Endodermal cell (in vitro differentiated cells): Measurements from ENCODE around the gene SLC4A1. TPM values are rescaled to one million over a fixed set of nuclear protein-coding genes. Genes with fewer than 3 reads are reported as not detected.

Experiments
- DNase-seq: peaks from one replicate; pipeline ENCODE4 v3.0.0-alpha.2; 2017
- H3K27ac ChIP-seq: 2 replicates; pipeline ENCODE4 v1.5.1; 2013; ENCODE audit warnings: mild to moderate bottlenecking, low read depth, low read length, moderate library complexity
- H3K27me3 ChIP-seq: 2 replicates; pipeline ENCODE4 v1.6.1; 2013; ENCODE audit warnings: mild to moderate bottlenecking, low read length, moderate library complexity; ENCODE audit not compliant: insufficient read depth, control insufficient read depth, poor library complexity, severe bottlenecking
- H3K36me3 ChIP-seq: 2 replicates; pipeline ENCODE4 v1.7.0; 2013; ENCODE audit warnings: mild to moderate bottlenecking, low read length, moderate library complexity; ENCODE audit not compliant: control insufficient read depth, insufficient read depth
- H3K4me1 ChIP-seq: one replicate; pipeline ENCODE4 v1.7.0; 2013; ENCODE audit warnings: low read length; ENCODE audit not compliant: control insufficient read depth, insufficient read depth
- H3K4me3 ChIP-seq: 2 replicates; pipeline ENCODE4 v1.5.1; 2013; ENCODE audit warnings: mild to moderate bottlenecking, low read length, moderate library complexity
- H3K9ac ChIP-seq: 2 replicates; pipeline ENCODE4 v1.6.1; 2013; ENCODE audit warnings: mild to moderate bottlenecking, low read length, moderate library complexity; ENCODE audit not compliant: poor library complexity, severe bottlenecking; ENCODE audit errors: extremely low read depth
- H3K9me3 ChIP-seq: 2 replicates; pipeline ENCODE4 v1.6.1; 2013; ENCODE audit warnings: mild to moderate bottlenecking, low read length, moderate library complexity; ENCODE audit not compliant: control insufficient read depth
- H3K27ac Mint-ChIP-seq: 2 replicates; pipeline ENCODE4 v1.8.0; 2020; ENCODE audit warnings: mixed read lengths
- H3K27me3 Mint-ChIP-seq: 2 replicates; pipeline ENCODE4 v1.8.0; 2021; ENCODE audit warnings: mild to moderate bottlenecking, mixed read lengths; ENCODE audit not compliant: insufficient read depth
- H3K36me3 Mint-ChIP-seq: 2 replicates; pipeline ENCODE4 v1.8.0; 2020; ENCODE audit warnings: low read depth, mixed read lengths
- H3K4me1 Mint-ChIP-seq: 2 replicates; pipeline ENCODE4 v1.8.0; 2020; ENCODE audit warnings: mixed read lengths
- H3K4me3 Mint-ChIP-seq: 2 replicates; pipeline ENCODE4 v1.8.0; 2020; ENCODE audit warnings: mild to moderate bottlenecking, moderate library complexity, mixed read lengths
- H3K9me3 Mint-ChIP-seq: 2 replicates; pipeline ENCODE4 v1.8.0; 2020; ENCODE audit warnings: mild to moderate bottlenecking, mixed read lengths
- WGBS, 2 experiments: methylation state at CpG; one replicate each; pipeline versions ENCODE4 v1.1.5 to v1.1.7; 2013; ENCODE audit warnings: missing lambda C conversion rate in 2 of 2, mixed read lengths in 1 of 2; ENCODE audit not compliant: insufficient coverage in 1 of 2, insufficient read length in 1 of 2; 5-methylcytosine and 5-hydroxymethylcytosine counted together
- total RNA-seq, 2 donors: library from RNA; stranded (reverse); fragmentation: NEBNext Ultra II Directional in 1 of 2; extraction: Animal tissue kit (Norgen Biotek cat#: 25700) in 1 of 2; gene quantifications; 2 replicates in 1 of 2; 3 replicates in 1 of 2; pipeline ENCODE4 v1.2.1, GENCODE V29; 2021
- TF ChIP-seq, protein P1 (sequence below): fragments of 200-600 bp; sonication (generic); conservative IDR thresholded peaks from 2 replicates; pipeline ENCODE4 v1.5.0; 2021; ENCODE audit warnings: antibody characterized with exemption, mild to moderate bottlenecking

SLC4A1 gene
- total RNA-seq, 2 donors from 2014 or later, result 0.04 TPM; not detected in 1

GRCh38 chr17:44251062-44251461, 16.9 kb downstream of the SLC4A1 start:
- Mint-ChIP-seq H3K27ac (no peak overlapping the region), H3K36me3 (no peaks in the 10 kb centered on the region), H3K27me3 (peaks cover 3% of the 10 kb centered on the region), H3K4me1 (peaks cover 9% of the 10 kb centered on the region), H3K9me3 (no peaks in the 10 kb centered on the region), H3K4me3 (no peak overlapping the region)
- H3K27ac ChIP-seq, result no peak overlapping the region
- TF ChIP-seq, protein P1, sequence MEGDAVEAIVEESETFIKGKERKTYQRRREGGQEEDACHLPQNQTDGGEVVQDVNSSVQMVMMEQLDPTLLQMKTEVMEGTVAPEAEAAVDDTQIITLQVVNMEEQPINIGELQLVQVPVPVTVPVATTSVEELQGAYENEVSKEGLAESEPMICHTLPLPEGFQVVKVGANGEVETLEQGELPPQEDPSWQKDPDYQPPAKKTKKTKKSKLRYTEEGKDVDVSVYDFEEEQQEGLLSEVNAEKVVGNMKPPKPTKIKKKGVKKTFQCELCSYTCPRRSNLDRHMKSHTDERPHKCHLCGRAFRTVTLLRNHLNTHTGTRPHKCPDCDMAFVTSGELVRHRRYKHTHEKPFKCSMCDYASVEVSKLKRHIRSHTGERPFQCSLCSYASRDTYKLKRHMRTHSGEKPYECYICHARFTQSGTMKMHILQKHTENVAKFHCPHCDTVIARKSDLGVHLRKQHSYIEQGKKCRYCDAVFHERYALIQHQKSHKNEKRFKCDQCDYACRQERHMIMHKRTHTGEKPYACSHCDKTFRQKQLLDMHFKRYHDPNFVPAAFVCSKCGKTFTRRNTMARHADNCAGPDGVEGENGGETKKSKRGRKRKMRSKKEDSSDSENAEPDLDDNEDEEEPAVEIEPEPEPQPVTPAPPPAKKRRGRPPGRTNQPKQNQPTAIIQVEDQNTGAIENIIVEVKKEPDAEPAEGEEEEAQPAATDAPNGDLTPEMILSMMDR, result no peak
- H3K9ac ChIP-seq, result no peak overlapping the region
- no peaks in the 10 kb centered on the region for H3K4me1 ChIP-seq
- no peak for DNase-seq
- H3K4me3 ChIP-seq, result no peak overlapping the region
- WGBS, 2 experiments, result 94 to 96% methylated on average over 12 to 17 of the region's 17 CpGs
- no peaks in the 10 kb centered on the region for H3K27me3 ChIP-seq
- H3K36me3 ChIP-seq, result no peaks in the 10 kb centered on the region
- no peaks in the 10 kb centered on the region for H3K9me3 ChIP-seq

- no peak overlapping the region for H3K27ac ChIP-seq
- no peaks in the 10 kb centered on the region for H3K36me3 ChIP-seq
- peaks cover 11% of the 10 kb centered on the region for H3K4me1 Mint-ChIP-seq
- no peaks in the 10 kb centered on the region for H3K27me3 Mint-ChIP-seq
- no peak overlapping the region for H3K4me3 Mint-ChIP-seq
- no peak overlapping the region for H3K9ac ChIP-seq
- H3K9me3 ChIP-seq, result no peaks in the 10 kb centered on the region
- H3K27ac Mint-ChIP-seq, result no peak overlapping the region
- H3K4me1 ChIP-seq, result no peaks in the 10 kb centered on the region
- no peak overlapping the region for H3K4me3 ChIP-seq
- H3K9me3 Mint-ChIP-seq, result no peaks in the 10 kb centered on the region
- H3K36me3 Mint-ChIP-seq, result no peaks in the 10 kb centered on the region
- WGBS, 2 experiments, result 95 to 100% methylated on average over 6 to 9 of the region's 9 CpGs
- TF ChIP-seq, protein P1, result no peak
- no peak for DNase-seq
- H3K27me3 ChIP-seq, result no peaks in the 10 kb centered on the region
These were observed 18.3 kb downstream of the SLC4A1 start for GRCh38 chr17:44249501-44250246.

- DNase-seq, result no peak
- no peak overlapping the region for H3K27ac ChIP-seq
- H3K36me3 Mint-ChIP-seq, result no peaks in the 10 kb centered on the region
- H3K27me3 Mint-ChIP-seq, result no peaks in the 10 kb centered on the region
- H3K9me3 Mint-ChIP-seq, result no peaks in the 10 kb centered on the region
- H3K4me1 ChIP-seq, result no peaks in the 10 kb centered on the region
- no peak overlapping the region for H3K27ac Mint-ChIP-seq
- TF ChIP-seq, protein P1, result no peak
- no peak overlapping the region for H3K4me3 ChIP-seq
- H3K9me3 ChIP-seq, result no peaks in the 10 kb centered on the region
- no peaks in the 10 kb centered on the region for H3K36me3 ChIP-seq
- no peak overlapping the region for H3K4me3 Mint-ChIP-seq
- no peaks in the 10 kb centered on the region for H3K27me3 ChIP-seq
- peaks cover 11% of the 10 kb centered on the region for H3K4me1 Mint-ChIP-seq
- no peak overlapping the region for H3K9ac ChIP-seq
- 90 to 95% methylated on average over 4 to 10 of the region's 10 CpGs for WGBS, 2 experiments
These were observed 19.8 kb downstream of the SLC4A1 start for GRCh38 chr17:44247876-44248736.
